ENCODE data around the gene PLA2G4E. TPM values are rescaled to one million over a fixed set of nuclear protein-coding genes. Genes with fewer than 3 reads are reported as not detected.

Gene PLA2G4E
- total and polyA plus RNA-seq, 3 experiments from 2014 or later: not detected

- ChIA-PET POLR2A (no interaction called here), CTCF (interaction anchor here (1.5 kb wide), 1 partner anchor 88 kb away, joined by 8 read pairs; no protein-coding TSS in a partner anchor)
- Mint-ChIP-seq H3K36me3 (no peaks in the 10 kb centered on the region), H3K27ac (peak overlapping the region in 1 of 8 donors; percentile 5), H3K4me1 (no peaks in the 10 kb centered on the region), H3K27me3 (peaks cover 3 to 8% of the 10 kb centered on the region in 2 donors), H3K4me3 (no peak overlapping the region), H3K9me3 (no peaks in the 10 kb centered on the region)
- Histone ChIP-seq H3K4me3 (ENCODE audit: low read length) (no peak overlapping the region), H3K36me3 (ENCODE audit: insufficient read depth, low read length) (no peaks in the 10 kb centered on the region), H3K4me1 (ENCODE audit: insufficient read depth, low read length) (no peaks in the 10 kb centered on the region), H3K9me3 (ENCODE audit: low read length) (no peaks in the 10 kb centered on the region), H3K27ac (ENCODE audit: low read depth, low read length) (no peak overlapping the region), H3K27me3 (ENCODE audit: insufficient read depth, low read length, poor library complexity, severe bottlenecking) (no peaks in the 10 kb centered on the region)
- no peak for DNase-seq
Observed at GRCh38 chr15:41996376-41996775, 24.5 kb downstream of the PLA2G4E start.

- H3K27ac Mint-ChIP-seq: no peak overlapping the region
Observed at GRCh38 chr15:41995476-41995855, 25.4 kb downstream of the PLA2G4E start.

GRCh38 chr15:41994772-41995475 lies 25.9 kb downstream of the PLA2G4E start:
- Histone ChIP-seq H3K36me3 (ENCODE audit: insufficient read depth, low read length) (no peaks in the 10 kb centered on the region), H3K27ac (ENCODE audit: low read depth, low read length) (no peak overlapping the region), H3K27me3 (ENCODE audit: insufficient read depth, low read length, poor library complexity, severe bottlenecking) (no peaks in the 10 kb centered on the region), H3K4me1 (ENCODE audit: insufficient read depth, low read length) (no peaks in the 10 kb centered on the region), H3K4me3 (ENCODE audit: low read length) (no peak overlapping the region), H3K9me3 (ENCODE audit: low read length) (no peaks in the 10 kb centered on the region)
- H3K27ac Mint-ChIP-seq: peak overlapping the region in 1 of 8 donors; percentile 56
- POLR2A ChIA-PET: no interaction called here
- H3K27me3 Mint-ChIP-seq: peaks cover 3 to 6% of the 10 kb centered on the region in 2 donors
- CTCF ChIA-PET: interaction anchor here (1.3 to 1.5 kb wide), 2 partner anchors 90 to 391 kb away, joined by 3 to 8 read pairs; no protein-coding TSS in a partner anchor
- no peaks in the 10 kb centered on the region for H3K9me3 Mint-ChIP-seq
- no peaks in the 10 kb centered on the region for H3K4me1 Mint-ChIP-seq
- DNase-seq: no peak
- no peak overlapping the region for H3K4me3 Mint-ChIP-seq
- H3K36me3 Mint-ChIP-seq: no peaks in the 10 kb centered on the region

More at GRCh38 chr15:41995476-41995855, 25.4 kb downstream of the PLA2G4E start:
- H3K27me3 Mint-ChIP-seq: peaks cover 3 to 6% of the 10 kb centered on the region in 2 donors
- no peaks in the 10 kb centered on the region for H3K4me1 Mint-ChIP-seq
- Histone ChIP-seq H3K27ac (ENCODE audit: low read depth, low read length) (no peak overlapping the region), H3K27me3 (ENCODE audit: insufficient read depth, low read length, poor library complexity, severe bottlenecking) (no peaks in the 10 kb centered on the region), H3K4me3 (ENCODE audit: low read length) (no peak overlapping the region), H3K36me3 (ENCODE audit: insufficient read depth, low read length) (no peaks in the 10 kb centered on the region), H3K4me1 (ENCODE audit: insufficient read depth, low read length) (no peaks in the 10 kb centered on the region), H3K9me3 (ENCODE audit: low read length) (no peaks in the 10 kb centered on the region)
- no peak overlapping the region for H3K4me3 Mint-ChIP-seq
- no peaks in the 10 kb centered on the region for H3K36me3 Mint-ChIP-seq
- ChIA-PET POLR2A (no interaction called here), CTCF (interaction anchor here (1.3 to 1.5 kb wide), 2 partner anchors 89 to 392 kb away, joined by 3 to 8 read pairs; no protein-coding TSS in a partner anchor)
- no peak for DNase-seq
- no peaks in the 10 kb centered on the region for H3K9me3 Mint-ChIP-seq

- Mint-ChIP-seq H3K4me3 (no peak overlapping the region), H3K9me3 (no peaks in the 10 kb centered on the region), H3K36me3 (no peaks in the 10 kb centered on the region), H3K27ac (no peak overlapping the region), H3K27me3 (peaks cover 3 to 5% of the 10 kb centered on the region in 2 donors), H3K4me1 (no peaks in the 10 kb centered on the region)
- Histone ChIP-seq H3K27ac (ENCODE audit: low read depth, low read length) (no peak overlapping the region), H3K27me3 (ENCODE audit: insufficient read depth, low read length, poor library complexity, severe bottlenecking) (no peaks in the 10 kb centered on the region), H3K36me3 (ENCODE audit: insufficient read depth, low read length) (no peaks in the 10 kb centered on the region), H3K4me1 (ENCODE audit: insufficient read depth, low read length) (no peaks in the 10 kb centered on the region), H3K9me3 (ENCODE audit: low read length) (no peaks in the 10 kb centered on the region), H3K4me3 (ENCODE audit: low read length) (no peak overlapping the region)
- no peak for DNase-seq
- ChIA-PET CTCF (interaction anchor here (1.6 kb wide), 1 partner anchor 90 kb away, joined by 4 read pairs; no protein-coding TSS in a partner anchor), POLR2A (no interaction called here)
Observed at GRCh38 chr15:41994171-41994650, 26.6 kb downstream of the PLA2G4E start.

- ChIA-PET POLR2A (no interaction called here), CTCF (interaction anchor here (1.6 kb wide), 1 partner anchor 91 kb away, joined by 4 read pairs; no protein-coding TSS in a partner anchor)
- Mint-ChIP-seq H3K4me1 (no peaks in the 10 kb centered on the region), H3K4me3 (no peak overlapping the region), H3K9me3 (no peaks in the 10 kb centered on the region), H3K27me3 (peaks cover 3 to 5% of the 10 kb centered on the region in 2 donors), H3K36me3 (no peaks in the 10 kb centered on the region), H3K27ac (no peak overlapping the region)
- H3K27me3 ChIP-seq (ENCODE audit: insufficient read depth, low read length, poor library complexity, severe bottlenecking): no peaks in the 10 kb centered on the region
- no peaks in the 10 kb centered on the region for H3K9me3 ChIP-seq (ENCODE audit: low read length)
- H3K4me3 ChIP-seq (ENCODE audit: low read length): no peak overlapping the region
- no peak for DNase-seq
- H3K4me1 ChIP-seq (ENCODE audit: insufficient read depth, low read length): no peaks in the 10 kb centered on the region
- no peaks in the 10 kb centered on the region for H3K36me3 ChIP-seq (ENCODE audit: insufficient read depth, low read length)
- no peak overlapping the region for H3K27ac ChIP-seq (ENCODE audit: low read depth, low read length)
Observed at GRCh38 chr15:41993472-41994170, 27.2 kb downstream of the PLA2G4E start.

GRCh38 chr15:41992803-41993190 lies 28.0 kb downstream of the PLA2G4E start:
- Mint-ChIP-seq H3K4me3 (no peak overlapping the region), H3K27me3 (peaks cover under 1 to 3% of the 10 kb centered on the region in 2 donors), H3K4me1 (no peaks in the 10 kb centered on the region), H3K36me3 (no peaks in the 10 kb centered on the region), H3K9me3 (no peaks in the 10 kb centered on the region), H3K27ac (no peak overlapping the region)
- no peaks in the 10 kb centered on the region for H3K27me3 ChIP-seq (ENCODE audit: insufficient read depth, low read length, poor library complexity, severe bottlenecking)
- no peaks in the 10 kb centered on the region for H3K9me3 ChIP-seq (ENCODE audit: low read length)
- no peak overlapping the region for H3K4me3 ChIP-seq (ENCODE audit: low read length)
- H3K36me3 ChIP-seq (ENCODE audit: insufficient read depth, low read length): no peaks in the 10 kb centered on the region
- H3K27ac ChIP-seq (ENCODE audit: low read depth, low read length): no peak overlapping the region
- no peaks in the 10 kb centered on the region for H3K4me1 ChIP-seq (ENCODE audit: insufficient read depth, low read length)
- ChIA-PET POLR2A (interaction anchor here (0.6 kb wide), 1 partner anchor 23 kb away, joined by 6 read pairs; no protein-coding TSS in a partner anchor), CTCF (interaction anchor here (1.6 kb wide), 1 partner anchor 92 kb away, joined by 4 read pairs; no protein-coding TSS in a partner anchor)
- DNase-seq: no peak

GRCh38 chr15:41992151-41992802 lies 28.6 kb downstream of the PLA2G4E start:
- H3K4me1 Mint-ChIP-seq: no peaks in the 10 kb centered on the region
- POLR2A ChIA-PET: interaction anchor here (0.6 kb wide), 1 partner anchor 22 kb away, joined by 6 read pairs; no protein-coding TSS in a partner anchor
- H3K27me3 ChIP-seq (ENCODE audit: insufficient read depth, low read length, poor library complexity, severe bottlenecking): no peaks in the 10 kb centered on the region
- no peaks in the 10 kb centered on the region for H3K36me3 Mint-ChIP-seq
- H3K9me3 ChIP-seq (ENCODE audit: low read length): no peaks in the 10 kb centered on the region
- no peak overlapping the region for H3K27ac ChIP-seq (ENCODE audit: low read depth, low read length)
- no peak overlapping the region for H3K27ac Mint-ChIP-seq
- DNase-seq: no peak
- H3K4me3 ChIP-seq (ENCODE audit: low read length): no peak overlapping the region
- peaks cover 0 to 3% of the 10 kb centered on the region in 2 donors for H3K27me3 Mint-ChIP-seq
- H3K4me3 Mint-ChIP-seq: no peak overlapping the region
- H3K36me3 ChIP-seq (ENCODE audit: insufficient read depth, low read length): no peaks in the 10 kb centered on the region
- H3K4me1 ChIP-seq (ENCODE audit: insufficient read depth, low read length): no peaks in the 10 kb centered on the region
- H3K9me3 Mint-ChIP-seq: no peaks in the 10 kb centered on the region
- CTCF ChIA-PET: interaction anchor here (1.6 kb wide), 1 partner anchor 92 kb away, joined by 4 read pairs; no protein-coding TSS in a partner anchor
